Measurements from ENCODE around the gene VWA3B. TPM values are rescaled to one million over a fixed set of nuclear protein-coding genes. Genes with fewer than 3 reads are reported as not detected.
"Not testable (repeated sequence)": the region's sequence is repeated elsewhere in the genome, so short reads cannot be mapped to it uniquely, and the experiment has no call there.

VWA3B gene
- total RNA-seq, 2 experiments from 2014 or later = not detected

GRCh38 chr2:98140210-98140609 is 53.2 kb downstream of the VWA3B start:
- H3K27ac ChIP-seq (ENCODE audit: low read depth, low read length, poor library complexity, severe bottlenecking) = no peak overlapping the region
- no peak overlapping the region for H2AFZ ChIP-seq (ENCODE audit: low read length)
- H3K9me3 ChIP-seq (ENCODE audit: low read length) = no peaks in the 10 kb centered on the region
- H3K4me1 ChIP-seq (ENCODE audit: insufficient read depth, low read length, poor library complexity, severe bottlenecking) = no peaks in the 10 kb centered on the region
- CTCF ChIA-PET (ENCODE audit: unreplicated experiment) = no interaction called here
- no peaks in the 10 kb centered on the region for H3K79me2 ChIP-seq (ENCODE audit: insufficient read depth, low read depth, low read length)
- DNase-seq (ENCODE audit: low spot score) = no peak
- TF ChIP-seq EZH2phosphoT487 (IDR thresholded peaks at IDR 0.05; ENCODE audit: borderline replicate concordance, low read depth, low read length) (no peak), CTCF (conservative IDR thresholded peaks at IDR 0.05; ENCODE audit: low read length) (no peak)
- H4K20me1 ChIP-seq (ENCODE audit: insufficient read depth, low read length) = no peaks in the 10 kb centered on the region
- no TSS peak for BruUV-seq (replicated peaks)
- no peaks in the 10 kb centered on the region for H3K9me2 ChIP-seq (ENCODE audit: insufficient read depth, low read length)
- intact Hi-C loops (cut with micrococcal nuclease; ENCODE audit: unreplicated experiment) = no loop called here
- no peak overlapping the region for H3K4me2 ChIP-seq (ENCODE audit: low read length)
- no peak overlapping the region for H3K4me3 ChIP-seq (ENCODE audit: low read depth, low read length, poor library complexity, severe bottlenecking)
- no peaks in the 10 kb centered on the region for H3K36me3 ChIP-seq (ENCODE audit: insufficient read depth, low read length)
- POLR2A ChIA-PET = no interaction called here

- Histone ChIP-seq H3K79me2 (ENCODE audit: insufficient read depth, low read depth, low read length) (no peaks in the 10 kb centered on the region), H3K4me1 (ENCODE audit: insufficient read depth, low read length, poor library complexity, severe bottlenecking) (no peaks in the 10 kb centered on the region), H3K4me2 (ENCODE audit: low read length) (no peak overlapping the region), H3K4me3 (ENCODE audit: low read depth, low read length, poor library complexity, severe bottlenecking) (no peak overlapping the region), H2AFZ (ENCODE audit: low read length) (no peak overlapping the region), H3K36me3 (ENCODE audit: insufficient read depth, low read length) (no peaks in the 10 kb centered on the region), H4K20me1 (ENCODE audit: insufficient read depth, low read length) (no peaks in the 10 kb centered on the region), H3K27ac (ENCODE audit: low read depth, low read length, poor library complexity, severe bottlenecking) (no peak overlapping the region), H3K9me2 (ENCODE audit: insufficient read depth, low read length) (no peaks in the 10 kb centered on the region), H3K9me3 (ENCODE audit: low read length) (no peaks in the 10 kb centered on the region)
- ChIA-PET CTCF (ENCODE audit: unreplicated experiment) (no interaction called here), POLR2A (no interaction called here)
- intact Hi-C loops (cut with micrococcal nuclease; ENCODE audit: unreplicated experiment) = no loop called here
- no peak for DNase-seq (ENCODE audit: low spot score)
- no peak for TF ChIP-seq EZH2phosphoT487 (IDR thresholded peaks at IDR 0.05; ENCODE audit: borderline replicate concordance, low read depth, low read length)
- TF ChIP-seq CTCF (conservative IDR thresholded peaks at IDR 0.05; ENCODE audit: low read length) = no peak
- no TSS peak for BruUV-seq (replicated peaks)
Observed at GRCh38 chr2:98142106-98142791, 55.3 kb downstream of the VWA3B start.

- Histone ChIP-seq H3K27ac (ENCODE audit: low read depth, low read length, poor library complexity, severe bottlenecking) (no peak overlapping the region), H3K79me2 (ENCODE audit: insufficient read depth, low read depth, low read length) (no peaks in the 10 kb centered on the region), H3K4me3 (ENCODE audit: low read depth, low read length, poor library complexity, severe bottlenecking) (no peak overlapping the region), H3K9me2 (ENCODE audit: insufficient read depth, low read length) (no peaks in the 10 kb centered on the region), H3K36me3 (ENCODE audit: insufficient read depth, low read length) (no peaks in the 10 kb centered on the region), H3K4me1 (ENCODE audit: insufficient read depth, low read length, poor library complexity, severe bottlenecking) (no peaks in the 10 kb centered on the region), H4K20me1 (ENCODE audit: insufficient read depth, low read length) (no peaks in the 10 kb centered on the region), H3K4me2 (ENCODE audit: low read length) (no peak overlapping the region), H3K9me3 (ENCODE audit: low read length) (peaks cover 6% of the 10 kb centered on the region; the same call in 1 of the 2 replicates), H2AFZ (ENCODE audit: low read length) (no peak overlapping the region)
- POLR2A ChIA-PET = no interaction called here
- no TSS peak for BruUV-seq (replicated peaks)
- TF ChIP-seq CTCF (conservative IDR thresholded peaks at IDR 0.05; ENCODE audit: low read length) = no peak
- no peak for TF ChIP-seq EZH2phosphoT487 (IDR thresholded peaks at IDR 0.05; ENCODE audit: borderline replicate concordance, low read depth, low read length)
- CTCF ChIA-PET (ENCODE audit: unreplicated experiment) = no interaction called here
- intact Hi-C loops (cut with micrococcal nuclease; ENCODE audit: unreplicated experiment) = no loop called here
- no peak for DNase-seq (ENCODE audit: low spot score)
Observed at GRCh38 chr2:98145070-98145469, 58.1 kb downstream of the VWA3B start.

DNA sequence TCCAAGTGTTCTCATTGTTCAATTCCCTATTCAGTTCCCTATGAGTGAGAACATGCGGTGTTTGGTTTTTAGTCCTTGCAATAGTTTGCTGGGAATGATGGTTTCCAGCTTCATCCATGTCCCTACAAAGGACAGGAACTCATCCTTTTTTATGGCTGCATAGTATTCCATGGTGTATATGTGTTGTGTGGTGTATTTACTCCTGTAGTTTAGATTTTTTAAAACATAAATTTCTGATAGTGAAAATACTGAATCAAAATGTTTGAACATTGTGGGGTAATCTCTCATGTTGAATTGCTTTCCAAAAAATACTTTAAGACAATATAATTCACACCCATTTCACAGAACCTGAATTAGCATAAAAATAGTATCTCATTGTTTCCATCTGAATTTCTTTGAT is 60.9 kb downstream of the VWA3B start:
- CTCF ChIA-PET (ENCODE audit: unreplicated experiment); POLR2A ChIA-PET; H3K9me2 ChIP-seq (ENCODE audit: insufficient read depth, low read length); H3K4me3 ChIP-seq (ENCODE audit: low read depth, low read length, poor library complexity, severe bottlenecking); H3K4me2 ChIP-seq (ENCODE audit: low read length); H3K4me1 ChIP-seq (ENCODE audit: insufficient read depth, low read length, poor library complexity, severe bottlenecking); intact Hi-C loops (cut with micrococcal nuclease; ENCODE audit: unreplicated experiment); H2AFZ ChIP-seq (ENCODE audit: low read length); H4K20me1 ChIP-seq (ENCODE audit: insufficient read depth, low read length); H3K79me2 ChIP-seq (ENCODE audit: insufficient read depth, low read depth, low read length); H3K9me3 ChIP-seq (ENCODE audit: low read length); H3K27ac ChIP-seq (ENCODE audit: low read depth, low read length, poor library complexity, severe bottlenecking); DNase-seq (ENCODE audit: low spot score); H3K36me3 ChIP-seq (ENCODE audit: insufficient read depth, low read length); BruUV-seq (replicated peaks): not testable (repeated sequence)
